Liver (tissue), 3 donors: Measurements from ENCODE around the gene MAP2K4.
"Not testable (repeated sequence)": the region's sequence is repeated elsewhere in the genome, so short reads cannot be mapped to it uniquely, and the experiment has no call there.

Source experiments
- TAF1 ChIP-seq: conservative IDR thresholded peaks from 2 replicates; pipeline ENCODE4 v1.6.1; 2016; ENCODE audit warnings: antibody characterized with exemption, mild to moderate bottlenecking
- TF ChIP-seq, protein P1 (sequence below): fragments of 150-350 bp; IDR thresholded peaks from 2 replicates; pipeline ENCODE4 v1.5.1; 2017; ENCODE audit warnings: improper control_type of control experiment, low read depth, low read length; ENCODE audit not compliant: missing input control
- TF ChIP-seq, protein P2 (sequence below): IDR thresholded peaks from 2 replicates; pipeline ENCODE4 v1.6.1; 2016; ENCODE audit warnings: antibody characterized with exemption
- TF ChIP-seq, protein P3 (sequence below): IDR thresholded peaks from 2 replicates; pipeline ENCODE4 v1.6.1; 2016; ENCODE audit warnings: antibody characterized with exemption, mild to moderate bottlenecking
- donor health status: healthy.
- donor health status: healthy.

DNA sequence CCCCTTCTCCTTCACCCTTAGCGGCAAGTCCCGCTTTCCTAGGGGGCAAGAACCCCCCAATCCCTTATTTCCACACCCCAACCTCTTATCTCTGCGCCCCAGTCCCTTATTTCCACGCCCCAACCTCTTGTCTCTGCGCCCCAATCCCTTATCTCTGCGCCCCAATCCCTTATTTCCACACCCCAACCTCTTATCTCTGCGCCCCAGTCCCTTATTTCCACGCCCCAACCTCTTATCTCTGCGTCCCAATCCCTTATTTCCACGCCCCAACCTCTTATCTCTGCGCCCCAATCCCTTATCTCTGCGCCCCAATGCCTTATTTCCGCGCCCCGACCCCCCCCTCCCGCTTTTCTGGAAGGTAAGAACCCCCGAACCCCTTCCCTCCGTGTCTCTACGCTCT is 47.9 kb upstream of the MAP2K4 start:
- TF ChIP-seq, protein P1, sequence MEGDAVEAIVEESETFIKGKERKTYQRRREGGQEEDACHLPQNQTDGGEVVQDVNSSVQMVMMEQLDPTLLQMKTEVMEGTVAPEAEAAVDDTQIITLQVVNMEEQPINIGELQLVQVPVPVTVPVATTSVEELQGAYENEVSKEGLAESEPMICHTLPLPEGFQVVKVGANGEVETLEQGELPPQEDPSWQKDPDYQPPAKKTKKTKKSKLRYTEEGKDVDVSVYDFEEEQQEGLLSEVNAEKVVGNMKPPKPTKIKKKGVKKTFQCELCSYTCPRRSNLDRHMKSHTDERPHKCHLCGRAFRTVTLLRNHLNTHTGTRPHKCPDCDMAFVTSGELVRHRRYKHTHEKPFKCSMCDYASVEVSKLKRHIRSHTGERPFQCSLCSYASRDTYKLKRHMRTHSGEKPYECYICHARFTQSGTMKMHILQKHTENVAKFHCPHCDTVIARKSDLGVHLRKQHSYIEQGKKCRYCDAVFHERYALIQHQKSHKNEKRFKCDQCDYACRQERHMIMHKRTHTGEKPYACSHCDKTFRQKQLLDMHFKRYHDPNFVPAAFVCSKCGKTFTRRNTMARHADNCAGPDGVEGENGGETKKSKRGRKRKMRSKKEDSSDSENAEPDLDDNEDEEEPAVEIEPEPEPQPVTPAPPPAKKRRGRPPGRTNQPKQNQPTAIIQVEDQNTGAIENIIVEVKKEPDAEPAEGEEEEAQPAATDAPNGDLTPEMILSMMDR, result not testable (repeated sequence)
- TF ChIP-seq, protein P2, sequence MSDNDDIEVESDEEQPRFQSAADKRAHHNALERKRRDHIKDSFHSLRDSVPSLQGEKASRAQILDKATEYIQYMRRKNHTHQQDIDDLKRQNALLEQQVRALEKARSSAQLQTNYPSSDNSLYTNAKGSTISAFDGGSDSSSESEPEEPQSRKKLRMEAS, result not testable (repeated sequence)
- TF ChIP-seq TAF1, result not testable (repeated sequence)
- TF ChIP-seq, protein P3, sequence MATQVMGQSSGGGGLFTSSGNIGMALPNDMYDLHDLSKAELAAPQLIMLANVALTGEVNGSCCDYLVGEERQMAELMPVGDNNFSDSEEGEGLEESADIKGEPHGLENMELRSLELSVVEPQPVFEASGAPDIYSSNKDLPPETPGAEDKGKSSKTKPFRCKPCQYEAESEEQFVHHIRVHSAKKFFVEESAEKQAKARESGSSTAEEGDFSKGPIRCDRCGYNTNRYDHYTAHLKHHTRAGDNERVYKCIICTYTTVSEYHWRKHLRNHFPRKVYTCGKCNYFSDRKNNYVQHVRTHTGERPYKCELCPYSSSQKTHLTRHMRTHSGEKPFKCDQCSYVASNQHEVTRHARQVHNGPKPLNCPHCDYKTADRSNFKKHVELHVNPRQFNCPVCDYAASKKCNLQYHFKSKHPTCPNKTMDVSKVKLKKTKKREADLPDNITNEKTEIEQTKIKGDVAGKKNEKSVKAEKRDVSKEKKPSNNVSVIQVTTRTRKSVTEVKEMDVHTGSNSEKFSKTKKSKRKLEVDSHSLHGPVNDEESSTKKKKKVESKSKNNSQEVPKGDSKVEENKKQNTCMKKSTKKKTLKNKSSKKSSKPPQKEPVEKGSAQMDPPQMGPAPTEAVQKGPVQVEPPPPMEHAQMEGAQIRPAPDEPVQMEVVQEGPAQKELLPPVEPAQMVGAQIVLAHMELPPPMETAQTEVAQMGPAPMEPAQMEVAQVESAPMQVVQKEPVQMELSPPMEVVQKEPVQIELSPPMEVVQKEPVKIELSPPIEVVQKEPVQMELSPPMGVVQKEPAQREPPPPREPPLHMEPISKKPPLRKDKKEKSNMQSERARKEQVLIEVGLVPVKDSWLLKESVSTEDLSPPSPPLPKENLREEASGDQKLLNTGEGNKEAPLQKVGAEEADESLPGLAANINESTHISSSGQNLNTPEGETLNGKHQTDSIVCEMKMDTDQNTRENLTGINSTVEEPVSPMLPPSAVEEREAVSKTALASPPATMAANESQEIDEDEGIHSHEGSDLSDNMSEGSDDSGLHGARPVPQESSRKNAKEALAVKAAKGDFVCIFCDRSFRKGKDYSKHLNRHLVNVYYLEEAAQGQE, result not testable (repeated sequence)
